HEK293 (cell line): ENCODE data around the gene SSTR3.

Experiments
- GFI1B ChIP-seq: fragments of 450-650 bp; formaldehyde crosslinking; IDR thresholded peaks from 2 replicates; pipeline ENCODE4 v1.5.1; 2016; ENCODE audit warnings: missing biosample characterization, missing genetic modification characterization
- GLI2 ChIP-seq: fragments of 450-650 bp; formaldehyde crosslinking; IDR thresholded peaks from 2 replicates; pipeline ENCODE4; 2017; ENCODE audit warnings: missing biosample characterization, missing genetic modification characterization, low read depth, borderline replicate concordance
- KLF17 ChIP-seq: fragments of 450-650 bp; formaldehyde crosslinking; IDR thresholded peaks from 2 replicates; pipeline ENCODE4 v1.5.1; 2016; ENCODE audit warnings: missing biosample characterization, missing genetic modification characterization
- MZF1 ChIP-seq: fragments of 450-650 bp; formaldehyde crosslinking; IDR thresholded peaks from 2 replicates; pipeline ENCODE4 v1.5.1; 2017; ENCODE audit warnings: missing biosample characterization, missing genetic modification characterization, borderline replicate concordance
- PATZ1 ChIP-seq: fragments of 450-650 bp; formaldehyde crosslinking; IDR thresholded peaks from 2 replicates; pipeline ENCODE4 v1.5.1; 2016; ENCODE audit warnings: missing biosample characterization, missing genetic modification characterization
- REST ChIP-seq: fragments of 450-650 bp; formaldehyde crosslinking; IDR thresholded peaks from 2 replicates; pipeline ENCODE4 v1.5.1; 2016; ENCODE audit warnings: missing biosample characterization, missing genetic modification characterization
- SCRT2 ChIP-seq: fragments of 450-650 bp; formaldehyde crosslinking; IDR thresholded peaks from 2 replicates; pipeline ENCODE4 v1.5.1; 2016; ENCODE audit warnings: missing biosample characterization, missing genetic modification characterization
- SP2 ChIP-seq: fragments of 450-650 bp; formaldehyde crosslinking; IDR thresholded peaks from 2 replicates; pipeline ENCODE4 v1.5.1; 2016; ENCODE audit warnings: missing biosample characterization, missing genetic modification characterization
- SP3 ChIP-seq: fragments of 450-650 bp; formaldehyde crosslinking; IDR thresholded peaks from 2 replicates; pipeline ENCODE4 v1.5.1; 2016; ENCODE audit warnings: missing biosample characterization, missing genetic modification characterization
- TRIM28 ChIP-seq: IDR thresholded peaks from 2 replicates; pipeline ENCODE4 v1.6.1; 2011; ENCODE audit warnings: low read length, control low read depth, borderline replicate concordance
- WT1 ChIP-seq: fragments of 450-650 bp; formaldehyde crosslinking; IDR thresholded peaks from 2 replicates; pipeline ENCODE4 v1.5.1; 2016; ENCODE audit warnings: missing biosample characterization, missing genetic modification characterization
- YY1 ChIP-seq: fragments of 450-650 bp; formaldehyde crosslinking; IDR thresholded peaks from 2 replicates; pipeline ENCODE4 v1.5.1; 2018; ENCODE audit warnings: missing biosample characterization, missing genetic modification characterization
- YY2 ChIP-seq: fragments of 450-650 bp; formaldehyde crosslinking; IDR thresholded peaks from 2 replicates; pipeline ENCODE4 v1.5.1; 2016; ENCODE audit warnings: missing biosample characterization, missing genetic modification characterization
- ZBTB20 ChIP-seq: fragments of 450-650 bp; formaldehyde crosslinking; IDR thresholded peaks from 2 replicates; pipeline ENCODE4 v1.5.1; 2016; ENCODE audit warnings: missing biosample characterization, missing genetic modification characterization
- ZBTB48 ChIP-seq: fragments of 450-650 bp; formaldehyde crosslinking; IDR thresholded peaks from 2 replicates; pipeline ENCODE4 v1.5.1; 2016; ENCODE audit warnings: missing biosample characterization, missing genetic modification characterization
- ZBTB49 ChIP-seq: fragments of 450-650 bp; formaldehyde crosslinking; IDR thresholded peaks from 2 replicates; pipeline ENCODE4 v1.5.1; 2016; ENCODE audit warnings: missing biosample characterization, missing genetic modification characterization, low read depth
- ZBTB8A ChIP-seq: fragments of 450-650 bp; formaldehyde crosslinking; IDR thresholded peaks from 2 replicates; pipeline ENCODE4 v1.5.1; 2016; ENCODE audit warnings: missing biosample characterization, missing genetic modification characterization
- ZFP3 ChIP-seq: fragments of 450-650 bp; formaldehyde crosslinking; IDR thresholded peaks from 2 replicates; pipeline ENCODE4 v1.5.1; 2016; ENCODE audit warnings: low read depth, missing biosample characterization, missing genetic modification characterization
- ZNF10 ChIP-seq: fragments of 450-650 bp; formaldehyde crosslinking; IDR thresholded peaks from 2 replicates; pipeline ENCODE4 v1.5.1; 2017; ENCODE audit warnings: missing biosample characterization, missing genetic modification characterization
- ZNF114 ChIP-seq: fragments of 450-650 bp; formaldehyde crosslinking; IDR thresholded peaks from 2 replicates; pipeline ENCODE4 v1.5.0; 2017; ENCODE audit warnings: missing biosample characterization, missing genetic modification characterization
- ZNF132 ChIP-seq: fragments of 450-650 bp; formaldehyde crosslinking; IDR thresholded peaks from 2 replicates; pipeline ENCODE4 v1.5.1; 2017; ENCODE audit warnings: missing biosample characterization, missing genetic modification characterization, borderline replicate concordance
- ZNF133 ChIP-seq: fragments of 450-650 bp; formaldehyde crosslinking; IDR thresholded peaks from 2 replicates; pipeline ENCODE4 v1.5.1; 2016; ENCODE audit warnings: missing biosample characterization, missing genetic modification characterization
- ZNF19 ChIP-seq: fragments of 450-650 bp; formaldehyde crosslinking; IDR thresholded peaks from 2 replicates; pipeline ENCODE4; 2016; ENCODE audit warnings: missing biosample characterization, missing genetic modification characterization, low read depth
- ZNF223 ChIP-seq: fragments of 450-650 bp; formaldehyde crosslinking; IDR thresholded peaks from 2 replicates; pipeline ENCODE4 v1.5.1; 2016; ENCODE audit warnings: missing biosample characterization, missing genetic modification characterization
- ZNF341 ChIP-seq: fragments of 450-650 bp; formaldehyde crosslinking; IDR thresholded peaks from 2 replicates; pipeline ENCODE4; 2016; ENCODE audit warnings: low read depth, missing biosample characterization, missing genetic modification characterization
- ZNF398 ChIP-seq: fragments of 450-650 bp; formaldehyde crosslinking; IDR thresholded peaks from 2 replicates; pipeline ENCODE4 v1.5.1; 2017; ENCODE audit warnings: missing biosample characterization, missing genetic modification characterization
- ZNF510 ChIP-seq: fragments of 450-650 bp; formaldehyde crosslinking; IDR thresholded peaks from 2 replicates; pipeline ENCODE4 v1.5.1; 2018; ENCODE audit warnings: mild to moderate bottlenecking, missing genetic modification characterization, missing biosample characterization; ENCODE audit not compliant: insufficient replicate concordance
- ZNF514 ChIP-seq: fragments of 450-650 bp; formaldehyde crosslinking; IDR thresholded peaks from 2 replicates; pipeline ENCODE4 v1.5.1; 2016; ENCODE audit warnings: missing biosample characterization, missing genetic modification characterization
- ZNF521 ChIP-seq: fragments of 450-650 bp; formaldehyde crosslinking; IDR thresholded peaks from 2 replicates; pipeline ENCODE4 v1.5.1; 2017; ENCODE audit warnings: missing biosample characterization, mild to moderate bottlenecking, missing genetic modification characterization
- ZNF529 ChIP-seq: fragments of 450-650 bp; formaldehyde crosslinking; IDR thresholded peaks from 2 replicates; pipeline ENCODE4 v1.5.1; 2017; ENCODE audit warnings: missing genetic modification characterization, missing biosample characterization; ENCODE audit not compliant: insufficient replicate concordance
- ZNF544 ChIP-seq: fragments of 450-650 bp; formaldehyde crosslinking; IDR thresholded peaks from 2 replicates; pipeline ENCODE4 v1.5.0; 2017; ENCODE audit warnings: missing biosample characterization, missing genetic modification characterization

SSTR3 gene

GRCh38 chr22:37244114-37244921, 32.0 kb upstream of the SSTR3 start, which contains the start of gene RAC2 (continued):
- TF ChIP-seq REST (no peak), PATZ1 (tag by site-specific recombination) (peak; percentile 43), YY1 (tag by site-specific recombination) (no peak), TRIM28 (no peak), GFI1B (tag by site-specific recombination) (no peak), KLF17 (tag by site-specific recombination) (no peak), ZFP3 (tag by site-specific recombination) (no peak), SCRT2 (tag by site-specific recombination) (no peak), SP3 (no peak), ZBTB20 (tag by site-specific recombination) (no peak), ZNF514 (no peak), GLI2 (tag by site-specific recombination) (no peak), ZBTB49 (no peak), ZNF544 (tag by site-specific recombination) (no peak), ZNF223 (tag by site-specific recombination) (no peak), ZNF398 (tag by site-specific recombination) (no peak), ZNF19 (tag by site-specific recombination) (no peak), ZNF529 (tag by site-specific recombination) (no peak), ZBTB8A (tag by site-specific recombination) (no peak), ZNF114 (tag by site-specific recombination) (no peak), ZNF341 (tag by site-specific recombination) (peak; percentile 90), MZF1 (tag by site-specific recombination) (no peak), SP2 (peak; percentile 62), ZNF10 (tag by site-specific recombination) (no peak), WT1 (no peak), ZNF510 (tag by site-specific recombination) (no peak), ZBTB48 (tag by site-specific recombination) (0 out of 2 replicates have a peak, but pooled peaks have one; percentile 35), ZNF521 (tag by site-specific recombination) (no peak), ZNF132 (no peak), ZNF133 (no peak), YY2 (tag by site-specific recombination) (no peak)
